CD4-positive, alpha-beta T cell treated with Interleukin-4 for 1 hour (primary cell): ENCODE measurements around the gene RAPGEF1.
"Not testable (repeated sequence)": the region's sequence is repeated elsewhere in the genome, so short reads cannot be mapped to it uniquely, and the experiment has no call there.

Experiments used
- DNase-seq, 2 donors: peaks; one replicate each; pipeline ENCODE4 v3.0.0-alpha.2; 2020 to 2022

The RAPGEF1 gene

GRCh38 chr9:131666774-131667173, 73.1 kb downstream of the RAPGEF1 start:
- DNase-seq, result peak; percentile 54 to 66

- no peak for DNase-seq
These were observed 73.8 kb downstream of the RAPGEF1 start for GRCh38 chr9:131666029-131666428.

GRCh38 chr9:131663288-131663687, 76.6 kb downstream of the RAPGEF1 start:
- no peak for DNase-seq

DNA sequence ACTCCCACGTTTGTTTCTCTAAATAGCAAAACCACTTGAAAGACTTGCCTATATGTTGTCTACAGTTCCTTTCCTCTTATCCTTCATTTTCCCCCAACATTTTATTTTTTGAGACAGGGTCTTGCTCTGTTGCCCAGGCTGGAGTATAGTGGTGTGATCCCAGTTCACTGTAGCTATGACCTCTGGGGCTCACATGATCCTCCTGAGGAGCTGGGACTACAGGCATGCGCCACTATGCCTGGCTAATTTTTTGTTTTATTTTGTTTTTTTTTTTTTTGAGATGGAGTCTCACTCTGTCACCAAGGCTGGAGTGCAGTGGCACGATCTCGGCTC, 77.6 kb downstream of the RAPGEF1 start:
- DNase-seq, result not testable (repeated sequence)

- DNase-seq, result peak; percentile 47 to 73
These were observed 78.1 kb downstream of the RAPGEF1 start for GRCh38 chr9:131661568-131662288.

GRCh38 chr9:131660466-131661405, 79.1 kb downstream of the RAPGEF1 start:
- no peak for DNase-seq

GRCh38 chr9:131658377-131659129, 81.3 kb downstream of the RAPGEF1 start:
- DNase-seq, result peak in 1 of 2 donors; percentile 63

GRCh38 chr9:131657940-131658339, 81.9 kb downstream of the RAPGEF1 start:
- no peak for DNase-seq

DNA sequence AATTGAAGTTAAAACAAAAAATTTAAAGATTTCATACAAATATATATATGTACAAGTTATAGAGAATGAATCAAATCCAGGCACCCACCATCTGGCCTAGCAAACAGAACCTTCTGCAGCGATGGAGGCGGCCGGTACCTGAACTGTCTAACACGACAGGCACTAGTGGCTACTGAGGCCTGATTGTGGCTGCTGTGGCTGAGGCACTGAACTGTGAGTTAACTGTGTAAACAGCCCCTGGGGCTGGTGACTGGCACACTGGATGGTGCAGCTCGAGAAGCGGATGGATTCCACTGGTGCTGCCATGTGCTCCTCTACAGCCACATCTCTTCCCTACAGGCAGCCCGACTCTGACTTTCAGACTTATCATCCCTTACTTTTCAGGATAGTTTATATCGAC, 82.4 kb downstream of the RAPGEF1 start:
- no peak for DNase-seq

GRCh38 chr9:131657037-131657377, 82.9 kb downstream of the RAPGEF1 start:
- peak; percentile 53 to 56 for DNase-seq

DNA sequence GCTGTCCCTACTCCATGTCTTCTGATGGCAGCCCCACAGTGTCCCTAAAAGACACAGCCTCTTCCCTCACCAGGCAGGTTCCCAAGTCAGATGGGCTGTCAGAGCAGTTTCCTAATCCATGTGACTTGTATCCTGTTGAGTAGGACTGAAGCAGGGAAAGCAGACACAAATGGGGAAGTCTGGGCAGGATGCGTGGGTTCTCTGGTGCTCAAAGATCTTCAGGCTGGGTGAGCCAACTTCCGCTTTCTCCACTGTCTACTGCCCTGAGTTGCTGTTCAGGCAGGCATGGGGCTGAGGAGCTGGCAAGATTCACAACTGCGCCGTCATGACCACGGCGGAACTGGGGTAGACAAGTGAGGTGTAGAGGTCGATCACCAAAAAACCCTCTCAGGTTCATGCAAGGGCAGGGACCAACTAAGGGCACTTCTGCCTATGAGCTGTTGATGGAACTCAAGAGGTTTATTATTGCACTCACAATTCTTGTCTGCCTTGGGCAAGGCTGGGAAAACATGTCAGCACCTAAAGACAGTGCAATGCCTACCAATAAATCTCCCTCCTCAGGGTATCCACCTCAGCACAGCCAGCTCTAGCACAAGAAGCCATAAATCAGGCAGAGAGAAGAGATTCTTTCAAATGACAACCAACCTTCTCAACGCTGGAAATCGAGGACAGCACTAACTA, 83.4 kb downstream of the RAPGEF1 start:
- DNase-seq, result peak; percentile 80 to 92

- DNase-seq, result not testable (repeated sequence)
These were observed 85.5 kb downstream of the RAPGEF1 start for GRCh38 chr9:131654369-131654768.

DNA sequence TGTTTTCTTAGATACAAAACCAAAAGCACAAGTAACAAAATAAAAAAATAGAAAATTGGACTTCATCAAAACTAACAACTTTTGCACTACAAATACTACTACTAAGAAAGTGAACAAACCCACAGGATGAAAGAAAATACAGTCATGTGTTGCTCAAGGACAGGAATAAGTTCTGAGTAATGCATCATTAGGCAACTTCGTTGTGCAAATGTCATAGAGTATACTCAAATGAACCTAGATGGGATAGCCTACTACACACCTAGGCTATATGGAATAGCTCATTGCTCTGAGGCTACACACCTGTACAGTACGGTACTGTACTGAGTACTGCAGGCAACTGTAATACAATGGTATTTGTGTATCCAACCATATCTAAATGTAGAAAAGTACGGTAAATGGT, 88.3 kb downstream of the RAPGEF1 start:
- DNase-seq, result no peak

DNA sequence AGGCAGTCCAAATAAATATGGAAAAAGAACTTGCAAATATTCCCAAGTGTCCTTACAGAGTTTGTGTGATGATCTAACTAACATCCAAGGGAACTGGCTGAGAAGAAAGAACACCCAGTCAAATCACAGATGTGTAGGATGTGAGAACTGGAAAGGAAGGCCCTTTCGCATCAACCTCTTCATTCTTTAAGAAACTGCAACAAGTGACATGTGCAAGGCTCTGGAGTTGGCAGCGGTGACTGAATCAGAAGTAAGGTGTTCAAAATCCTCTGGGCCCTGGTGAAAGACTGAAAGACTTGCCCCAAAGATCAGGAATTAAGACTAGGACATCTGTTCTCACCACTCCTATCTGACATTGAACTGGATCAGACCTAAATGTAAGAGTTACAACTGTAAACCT, 88.7 kb downstream of the RAPGEF1 start:
- no peak for DNase-seq

- peak in 1 of 2 donors; percentile 66 for DNase-seq
These were observed 89.6 kb downstream of the RAPGEF1 start for GRCh38 chr9:131650254-131650653.

GRCh38 chr9:131649646-131650045, 90.2 kb downstream of the RAPGEF1 start:
- DNase-seq, result no peak

DNA sequence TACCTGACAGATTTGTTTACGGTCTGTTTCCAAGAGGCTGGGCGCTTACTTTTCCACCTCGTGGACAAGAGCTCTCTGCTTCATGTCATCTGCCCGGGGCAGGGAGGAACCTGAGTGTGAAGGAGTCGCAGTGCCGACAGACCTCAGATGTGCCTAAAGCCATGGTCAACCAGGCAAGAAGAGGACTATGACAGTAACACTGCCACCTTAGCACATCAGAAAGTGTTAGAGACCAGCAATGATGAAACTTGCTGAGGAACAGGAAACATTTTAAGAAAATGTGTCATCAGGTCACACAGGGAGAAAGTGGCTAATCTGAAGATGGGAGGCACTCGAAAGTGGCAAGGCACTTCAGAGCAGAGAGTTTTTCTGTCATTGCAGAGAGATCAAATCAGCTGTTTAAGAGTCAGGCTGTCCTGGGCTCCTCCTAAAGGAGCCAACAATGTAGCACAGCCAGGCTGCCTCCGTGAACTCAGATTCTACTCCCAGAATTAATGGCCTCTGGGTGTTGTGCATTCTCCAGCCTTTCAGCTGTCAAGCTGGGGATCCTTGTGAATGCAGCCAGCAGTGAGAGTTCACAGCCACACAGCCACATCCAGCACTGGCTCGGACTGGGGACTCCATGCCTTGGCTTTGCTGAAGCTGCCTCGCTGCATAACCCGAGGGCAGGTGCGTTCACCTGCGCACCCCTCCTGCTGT, 94.6 kb downstream of the RAPGEF1 start:
- no peak for DNase-seq

GRCh38 chr9:131642496-131643083, 97.3 kb downstream of the RAPGEF1 start:
- no peak for DNase-seq

DNA sequence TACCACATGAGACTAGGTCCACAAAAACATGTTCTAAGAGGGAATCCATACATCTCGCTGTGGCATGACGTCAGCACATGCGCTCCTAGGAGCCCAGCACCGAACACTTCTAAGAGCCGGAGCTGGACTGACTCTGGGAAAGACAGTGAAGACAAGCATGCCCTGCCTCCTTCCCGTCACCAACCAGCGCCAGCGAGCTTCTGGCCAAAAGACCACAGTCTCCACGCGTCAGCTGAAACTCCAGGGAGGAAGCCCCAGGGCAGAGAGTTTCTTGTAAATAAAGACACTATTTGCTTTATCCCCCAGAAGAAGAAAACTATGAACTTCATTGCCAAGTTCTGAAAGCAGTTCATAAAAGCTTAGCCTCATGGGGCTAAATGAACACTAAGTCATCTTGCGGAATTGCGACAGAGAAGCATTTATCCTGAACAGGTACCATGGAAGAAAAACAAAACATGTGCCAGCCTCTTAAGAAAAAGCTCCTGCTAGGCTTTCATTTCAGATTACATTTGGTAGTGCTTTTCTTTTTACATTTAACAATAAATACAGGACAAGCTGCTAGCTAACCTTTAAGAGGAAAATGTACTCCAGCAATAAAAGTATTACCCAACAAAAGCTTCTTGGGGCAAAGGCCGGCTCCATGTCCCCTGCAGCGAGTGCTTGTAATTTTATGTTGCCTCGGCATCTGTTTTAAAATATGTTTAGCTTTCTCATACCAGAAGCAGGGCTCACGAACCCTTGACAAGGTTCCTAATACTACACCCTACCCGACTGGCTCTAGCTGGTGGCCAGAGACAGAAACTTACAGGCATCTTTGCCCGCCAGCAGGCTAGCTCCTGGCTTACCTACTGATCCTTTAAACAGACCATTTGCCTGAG, 98.0 kb downstream of the RAPGEF1 start:
- DNase-seq, result no peak

DNA sequence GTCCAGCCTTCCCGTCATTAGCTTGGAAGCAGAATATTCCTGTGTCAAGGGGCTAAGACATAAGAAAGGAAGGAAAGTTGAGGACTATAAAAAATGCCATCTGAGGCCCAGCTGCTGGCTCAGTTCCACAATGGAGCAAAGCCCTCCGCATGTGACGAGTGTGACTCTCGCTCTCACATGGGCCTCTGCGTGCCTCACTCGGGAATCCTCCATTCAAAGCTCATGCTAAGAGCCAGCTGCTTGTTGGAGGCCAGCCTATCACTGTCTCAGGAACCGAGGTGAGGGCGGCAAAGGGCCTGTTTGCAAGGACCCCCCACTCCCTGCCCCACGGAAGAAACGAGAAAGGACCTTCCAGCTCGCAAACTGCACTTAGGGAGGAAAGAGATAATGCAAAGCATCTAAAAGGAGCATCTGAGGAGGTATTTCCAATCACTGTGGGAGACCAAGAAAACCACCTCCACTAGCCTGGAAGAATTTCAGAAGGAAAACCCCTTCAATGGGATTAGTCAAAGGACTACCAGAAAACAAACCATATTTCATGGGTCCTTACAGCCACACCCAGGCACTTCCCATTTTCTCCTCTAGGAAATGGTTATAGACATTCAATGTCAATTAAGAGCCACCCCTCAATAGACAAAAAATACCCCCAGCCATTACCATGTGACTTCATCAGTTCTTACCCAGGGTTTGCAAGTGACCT, 99.3 kb downstream of the RAPGEF1 start:
- no peak for DNase-seq
